RKO (cell line): Measurements from ENCODE around the gene EEF2KMT.
A peak's percentile ranks its signal among the peaks of the same experiment; 100 is the strongest.
"Not testable (repeated sequence)": the region's sequence is repeated elsewhere in the genome, so short reads cannot be mapped to it uniquely, and the experiment has no call there.

Source experiments
- DNase-seq: peaks from one replicate; pipeline ENCODE4 v3.0.0-alpha.2; 2016; ENCODE audit warnings: low spot score

Gene EEF2KMT

GRCh38 chr16:5070431-5071186, 27.0 kb downstream of the EEF2KMT start:
- no peak for DNase-seq

- DNase-seq = no peak
These were observed 27.7 kb downstream of the EEF2KMT start for GRCh38 chr16:5069854-5070253.

GRCh38 chr16:5069048-5069447, 28.5 kb downstream of the EEF2KMT start:
- no peak for DNase-seq

- DNase-seq = no peak
These were observed 31.1 kb downstream of the EEF2KMT start for GRCh38 chr16:5066511-5066910.

DNA sequence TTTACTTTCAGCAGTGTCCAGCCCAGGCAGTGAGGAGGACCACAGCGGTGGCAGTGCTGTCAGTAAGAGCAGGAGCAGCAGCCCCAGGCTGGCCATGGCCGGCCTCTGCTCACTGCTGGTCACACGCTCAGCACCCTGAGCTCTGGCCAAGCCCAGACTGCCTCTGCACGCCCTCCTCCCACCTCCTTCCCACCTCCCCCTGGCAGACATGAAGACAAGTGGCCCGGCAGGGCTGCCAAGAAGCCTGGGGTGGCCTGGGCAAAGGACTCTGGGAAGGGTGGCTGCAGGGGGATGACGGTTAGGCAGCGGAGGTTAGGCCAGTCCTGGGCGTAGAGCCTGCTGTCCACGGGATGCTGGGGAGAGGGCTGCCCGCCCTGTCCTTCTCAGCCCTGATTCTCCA, 31.8 kb downstream of the EEF2KMT start, which contains the start of gene C16orf89:
TSS of gene C16orf89 (minus strand) at position 144 of the 400 bp plus-strand sequence. CDS start at position 96, 48 bp downstream.
- no peak for DNase-seq

DNA sequence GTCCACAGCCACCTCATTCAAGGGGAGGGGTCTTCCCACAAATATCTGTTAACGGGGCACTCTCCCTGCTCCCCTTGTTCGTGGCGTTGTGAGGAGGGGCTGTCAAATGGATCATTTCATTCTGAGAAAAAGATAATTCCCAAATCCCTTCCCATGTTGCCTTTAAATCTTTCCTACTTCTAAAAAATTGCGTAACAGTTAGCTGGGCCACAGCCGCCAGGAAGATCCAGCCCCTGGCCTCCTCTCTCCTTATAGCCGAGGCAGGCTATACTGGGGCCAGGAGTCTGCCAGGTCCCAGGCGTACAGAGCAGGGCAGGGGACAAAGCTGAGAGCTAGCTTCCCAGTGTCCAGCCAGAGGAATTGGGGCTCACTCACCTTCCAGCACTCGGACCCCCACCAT, 32.3 kb downstream of the EEF2KMT start:
- DNase-seq = no peak

- DNase-seq = no peak
These were observed 32.7 kb downstream of the EEF2KMT start for GRCh38 chr16:5064915-5065314.

GRCh38 chr16:5062790-5063765, 34.5 kb downstream of the EEF2KMT start:
- DNase-seq = no peak

GRCh38 chr16:5062051-5062450, 35.5 kb downstream of the EEF2KMT start:
- no peak for DNase-seq

DNA sequence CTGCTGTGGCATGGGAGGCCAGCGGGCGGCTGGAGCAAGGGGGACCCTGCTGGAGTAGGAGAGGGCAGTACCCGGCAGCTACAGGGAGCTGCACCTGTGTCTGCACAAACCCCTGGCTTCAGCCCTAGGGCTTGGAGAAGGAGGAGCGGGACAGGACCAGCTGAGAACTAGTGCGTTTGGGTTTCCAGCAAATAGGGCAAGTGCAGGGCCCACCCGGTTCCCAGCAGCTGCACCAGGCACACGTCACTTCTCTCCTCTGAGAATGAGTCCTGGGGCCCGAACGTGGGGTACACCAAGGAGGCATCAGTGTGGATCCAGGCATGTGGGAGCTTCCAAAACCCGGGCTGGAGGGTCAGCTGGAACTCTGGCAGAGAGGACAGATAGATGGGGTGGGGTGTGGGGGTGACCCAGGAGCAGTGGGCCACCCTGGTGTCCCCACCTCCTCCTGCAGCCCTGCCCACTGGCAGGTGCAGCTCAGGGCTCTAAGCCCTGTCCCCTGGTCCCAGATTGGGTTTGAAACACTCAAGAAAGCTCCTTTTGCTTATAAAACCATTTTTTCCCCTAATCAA, 37.4 kb downstream of the EEF2KMT start:
- DNase-seq = no peak

GRCh38 chr16:5059386-5060072, 38.1 kb downstream of the EEF2KMT start:
- no peak for DNase-seq

DNA sequence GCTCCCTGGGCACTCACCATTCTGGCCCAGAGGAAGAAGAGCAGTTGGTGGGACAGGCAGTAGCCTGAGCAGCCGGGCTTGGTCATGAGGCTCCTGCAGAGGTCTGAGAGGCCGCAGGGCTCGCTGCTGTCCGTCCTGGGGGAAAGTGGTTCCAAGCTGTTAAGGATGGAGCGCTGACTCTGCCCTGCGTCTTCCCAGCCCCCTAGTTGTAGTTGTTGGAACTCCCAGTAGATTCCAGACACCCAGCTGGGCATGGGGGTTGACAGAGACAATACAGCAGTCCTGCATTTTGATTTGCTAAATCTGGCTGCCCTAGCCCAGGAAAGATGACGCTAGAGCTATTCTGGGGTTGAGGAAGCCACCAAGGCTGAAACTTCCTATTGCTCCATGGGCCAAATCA, 39.1 kb downstream of the EEF2KMT start:
- DNase-seq = peak; percentile 24

DNA sequence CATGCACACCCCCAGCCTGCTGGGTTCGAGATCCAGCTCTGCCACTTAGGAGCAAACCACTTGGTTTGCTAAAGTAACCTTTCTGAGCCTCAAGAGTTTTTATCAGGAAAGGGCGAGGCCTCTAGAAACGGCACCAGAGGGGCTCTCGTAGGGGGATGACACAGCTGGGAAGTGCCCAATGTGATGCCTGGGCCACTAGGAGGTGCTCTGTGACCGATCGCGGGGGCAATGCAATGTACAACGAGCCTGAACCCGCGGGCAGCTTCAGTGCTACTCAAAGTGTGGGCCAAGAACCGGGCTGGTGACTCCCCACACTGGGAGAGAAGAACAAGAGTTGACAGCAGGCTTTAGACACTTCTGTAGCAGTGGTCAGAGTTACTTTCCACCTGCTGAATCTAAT, 41.2 kb downstream of the EEF2KMT start:
- DNase-seq = no peak

DNA sequence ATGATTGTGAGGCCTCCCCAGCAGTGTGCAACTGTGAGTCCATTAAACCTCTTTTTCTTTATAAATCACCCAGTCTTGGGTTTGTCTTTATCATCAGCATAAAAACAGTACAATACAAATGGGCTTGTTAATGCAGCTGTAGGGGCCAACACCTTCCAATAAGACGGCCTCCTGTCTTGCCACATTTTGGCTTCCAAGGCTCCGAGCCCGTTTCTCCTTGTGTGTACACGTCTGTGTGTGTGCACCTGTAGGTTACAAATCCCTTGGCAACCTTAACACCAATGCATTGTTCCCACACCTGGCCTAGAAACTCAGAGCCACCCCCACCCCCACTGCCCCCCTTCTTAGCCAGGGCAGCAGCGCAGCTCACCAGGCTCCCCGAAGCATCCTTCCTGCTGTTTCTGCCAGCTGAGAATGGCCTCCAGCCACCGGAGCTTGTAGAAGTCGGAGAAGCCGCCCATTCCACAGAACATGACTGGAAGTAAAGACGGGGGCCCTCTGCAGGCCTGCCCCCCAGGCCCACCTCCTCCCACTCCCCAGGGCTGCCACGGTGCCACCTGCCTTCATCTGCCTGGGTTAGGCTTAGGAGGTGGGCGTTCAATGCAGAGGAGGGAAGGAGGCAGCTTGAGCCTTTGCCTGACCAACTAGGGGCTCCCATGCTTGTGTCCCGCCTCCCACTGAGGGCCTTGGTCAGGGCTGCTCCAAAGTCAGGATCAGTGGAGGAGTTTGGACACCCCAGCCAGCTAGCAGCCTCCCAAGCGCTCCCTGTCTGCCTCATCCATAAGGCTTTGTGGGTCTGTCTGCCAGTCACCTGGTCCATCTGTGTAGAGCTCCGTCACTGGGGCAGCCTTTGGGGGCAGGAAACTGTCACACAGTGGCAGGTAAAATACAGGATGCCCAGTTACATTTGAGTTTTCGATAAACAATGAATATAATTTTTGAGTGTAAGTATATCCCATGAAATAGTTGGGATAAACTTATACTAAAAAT, 42.4 kb downstream of the EEF2KMT start:
- DNase-seq = no peak

DNA sequence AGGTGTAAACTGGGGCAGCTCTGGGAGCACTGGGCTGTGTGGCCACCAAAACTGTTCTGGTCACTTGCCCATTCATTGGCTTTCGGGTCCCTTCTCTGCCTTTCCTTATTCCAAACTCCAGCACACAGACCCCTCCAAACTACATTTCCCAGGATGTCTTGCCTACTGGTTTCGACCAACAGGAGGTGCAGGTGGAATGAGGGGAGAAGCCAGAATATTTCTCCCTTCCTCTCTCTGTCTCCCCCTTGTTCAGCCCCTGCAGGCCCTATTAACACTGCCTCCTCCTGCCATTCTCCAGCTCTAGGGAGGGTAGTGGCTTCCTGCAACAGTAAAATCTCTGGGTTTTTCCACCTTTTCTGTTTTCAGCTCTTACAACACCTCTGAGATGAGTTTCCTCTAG, 50.7 kb downstream of the EEF2KMT start:
- no peak for DNase-seq

GRCh38 chr16:5045499-5046115, 52.0 kb downstream of the EEF2KMT start:
- DNase-seq = no peak

DNA sequence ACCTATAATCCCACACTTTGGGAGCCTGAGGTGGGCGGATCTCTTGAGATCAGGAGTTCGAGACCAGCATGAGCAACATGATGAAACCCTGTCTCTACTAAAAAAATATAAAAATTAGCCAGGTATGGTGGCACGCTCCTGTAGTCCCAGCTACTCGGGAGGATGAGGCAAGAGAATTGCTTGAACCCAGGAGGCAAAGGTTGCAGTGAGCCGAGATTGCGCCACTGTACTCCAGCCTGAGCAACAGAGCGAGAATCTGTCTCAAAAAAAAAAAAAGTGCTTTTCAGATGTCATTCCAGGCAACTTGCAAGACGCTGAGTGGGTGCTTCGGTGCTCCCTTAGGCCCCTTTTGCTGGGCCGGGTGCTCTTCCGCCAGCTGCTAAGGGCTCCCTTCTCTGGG, 53.0 kb downstream of the EEF2KMT start:
- DNase-seq = not testable (repeated sequence)

- DNase-seq = no peak
These were observed 53.5 kb downstream of the EEF2KMT start for GRCh38 chr16:5044011-5044540.

GRCh38 chr16:5042574-5043171, 54.9 kb downstream of the EEF2KMT start:
- DNase-seq = peak; percentile 92
